ENCODE results near the gene PDCD4. TPM values are rescaled to one million over a fixed set of nuclear protein-coding genes. Genes with fewer than 3 reads are reported as not detected.

The PDCD4 gene
- total and polyA plus RNA-seq, 2 of the 8 experiments (the other 6 are each of a cell fraction or from before 2014, with no cell fraction given), result 3.3 to 26.8 TPM

DNA sequence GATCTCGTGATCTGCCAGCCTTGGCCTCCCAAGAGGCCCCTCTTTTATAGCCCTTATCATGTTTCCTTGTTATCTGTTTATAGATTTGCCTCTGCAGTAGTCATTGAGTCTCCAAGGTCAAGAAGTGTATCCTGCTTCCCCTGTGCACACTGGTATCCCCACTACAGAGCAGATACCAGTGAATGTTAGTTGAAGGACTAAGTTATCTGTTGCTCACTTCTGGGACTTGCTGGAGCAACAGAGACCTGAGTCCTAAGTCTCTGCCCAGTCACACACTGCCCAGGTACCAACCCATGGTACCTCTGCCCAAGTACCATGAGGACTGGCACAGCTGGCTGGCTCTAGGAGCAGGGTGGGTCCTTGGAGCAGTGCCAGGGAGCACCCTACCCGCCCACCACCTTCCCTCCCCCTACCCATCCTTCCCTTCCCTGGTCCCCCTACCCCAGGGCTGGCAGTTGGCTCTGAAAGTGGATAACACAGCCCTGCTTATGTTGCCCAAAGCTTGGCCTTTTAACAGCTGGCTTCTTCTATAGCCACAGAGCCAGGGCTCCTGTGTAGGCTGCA, 26.5 kb upstream of the PDCD4 start:
- Histone ChIP-seq H2BK15ac (ENCODE audit: low read length) (no peak overlapping the region), H4K91ac (replicated peaks; ENCODE audit: insufficient read length, low read length) (no peak overlapping the region), H4K8ac (ENCODE audit: extremely low read depth, insufficient read depth, low read length) (no peak overlapping the region), H3K4ac (replicated peaks; ENCODE audit: insufficient read length, low read depth, low read length) (no peak overlapping the region), H3K23me2 (ENCODE audit: low read depth, low read length) (no peaks in the 10 kb centered on the region), H3K36me3 (ENCODE audit: control insufficient read depth in 2 of 4, insufficient read depth in 4 of 4, low read length in 3 of 4) (no peaks in the 10 kb centered on the region), H3K4me3 (ENCODE audit: extremely low read depth in 1 of 4, insufficient read depth in 2 of 4, low read depth in 3 of 4, low read length in 4 of 4) (no peak overlapping the region), H3K27me3 (replicated peaks in 1 of 4; ENCODE audit: control insufficient read depth in 3 of 4, extremely low read depth in 1 of 4, insufficient read depth in 3 of 4, low read length in 3 of 4) (no peaks in the 10 kb centered on the region), H3K9me3 (ENCODE audit: insufficient read depth in 2 of 2, low read depth in 1 of 2, low read length in 1 of 2) (no peaks in the 10 kb centered on the region), H2BK12ac (ENCODE audit: low read depth, low read length) (no peak overlapping the region), H2BK5ac (ENCODE audit: low read depth, low read length) (no peak overlapping the region), H3K79me2 (ENCODE audit: control insufficient read depth in 1 of 2, insufficient read depth in 2 of 2, low read length in 2 of 2) (no peaks in the 10 kb centered on the region), H3K23ac (ENCODE audit: insufficient read length) (no peak overlapping the region), H3K4me2 (ENCODE audit: insufficient read depth in 1 of 2, low read depth in 2 of 2, low read length in 2 of 2) (no peak overlapping the region), H3K18ac (ENCODE audit: extremely low read depth, low read length) (no peak overlapping the region), H4K5ac (ENCODE audit: insufficient read length, low read depth, low read length) (no peak overlapping the region), H2BK120ac (replicated peaks; ENCODE audit: low read depth, low read length) (no peak overlapping the region), H3K27ac (ENCODE audit: low read depth, low read length) (no peak overlapping the region), H4K20me1 (replicated peaks in 1 of 2; ENCODE audit: control insufficient read depth in 1 of 2, insufficient read depth in 2 of 2, low read length in 2 of 2) (no peaks in the 10 kb centered on the region), H3K79me1 (ENCODE audit: low read depth, low read length) (no peaks in the 10 kb centered on the region), H3K56ac (replicated peaks; ENCODE audit: insufficient read length, low read depth, low read length) (no peak overlapping the region), H2AK5ac (ENCODE audit: low read depth, low read length) (no peak overlapping the region), H3K14ac (ENCODE audit: insufficient read length) (no peak overlapping the region), H2AFZ (ENCODE audit: low read length) (no peak overlapping the region), H3K4me1 (replicated peaks in 1 of 4; ENCODE audit: control insufficient read depth in 3 of 4, insufficient read depth in 4 of 4, low read length in 3 of 4) (no peaks in the 10 kb centered on the region; a peak in 1 of 7 replicates), H2BK20ac (ENCODE audit: low read length) (no peak overlapping the region), H3K9ac (replicated peaks in 1 of 4; ENCODE audit: extremely low read depth in 1 of 4, low read depth in 3 of 4, low read length in 3 of 4) (no peak overlapping the region)
- ChIA-PET POLR2A (ENCODE audit: partially characterized antibody) (interaction anchor here (0.7 to 1.0 kb wide), 2 partner anchors 9 to 27 kb away, joined by 3 read pairs; no protein-coding TSS in a partner anchor), CTCF (ENCODE audit: partially characterized antibody) (interaction anchor here (0.8 to 2.1 kb wide), 5 partner anchors 9 to 48 kb away, joined by 3 to 10 read pairs (median 7); no protein-coding TSS in a partner anchor)
- 83% methylated on average over 2 of the region's 2 CpGs; no CpG with 5 or more reads in 1 of the 2 experiments for WGBS, 2 experiments (ENCODE audit: extremely low coverage in 1 of 2, insufficient coverage in 1 of 2, insufficient read length in 1 of 2, insufficient replicate concordance in 2 of 2, low coverage in 1 of 2, low lambda C conversion rate in 2 of 2, missing lambda C conversion rate in 1 of 2)
- FAIRE-seq (no peak), DNase-seq (ENCODE audit: low read depth in 1 of 2, low spot score in 2 of 2) (no peak)
- TF ChIP-seq CEBPB (IDR thresholded peaks at IDR 0.05; ENCODE audit: low read depth, low read length) (no peak), JUN (IDR thresholded peaks at IDR 0.05; ENCODE audit: low read depth, low read length) (no peak), SIX5 (IDR thresholded peaks at IDR 0.05; ENCODE audit: low read depth, low read length) (no peak), TCF12 (IDR thresholded peaks at IDR 0.05; ENCODE audit: low read depth, low read length) (no peak), POU5F1 (IDR thresholded peaks at IDR 0.05; ENCODE audit: low read depth, low read length) (no peak), CREB1 (IDR thresholded peaks at IDR 0.05) (no peak), KDM5A (IDR thresholded peaks at IDR 0.05; ENCODE audit: low read length) (no peak), CHD2 (IDR thresholded peaks at IDR 0.05; ENCODE audit: low read length) (no peak), HDAC2 (IDR thresholded peaks at IDR 0.05; ENCODE audit: borderline replicate concordance in 1 of 2, low read depth in 2 of 2, low read length in 2 of 2) (no peak), EZH2 (IDR thresholded peaks at IDR 0.05; ENCODE audit: low read depth, low read length, severe bottlenecking) (no peak), EP300 (IDR thresholded peaks at IDR 0.05; ENCODE audit: borderline replicate concordance in 1 of 2, low read depth in 2 of 2, low read length in 2 of 2) (no peak), TAF1 (IDR thresholded peaks at IDR 0.05; ENCODE audit: low read depth, low read length) (no peak), POLR2A (IDR thresholded peaks at IDR 0.05; ENCODE audit: control extremely low read depth in 1 of 2, low read depth in 2 of 2, low read length in 2 of 2) (no peak)
- TF ChIP-seq, protein P1, sequence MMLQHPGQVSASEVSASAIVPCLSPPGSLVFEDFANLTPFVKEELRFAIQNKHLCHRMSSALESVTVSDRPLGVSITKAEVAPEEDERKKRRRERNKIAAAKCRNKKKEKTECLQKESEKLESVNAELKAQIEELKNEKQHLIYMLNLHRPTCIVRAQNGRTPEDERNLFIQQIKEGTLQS (IDR thresholded peaks at IDR 0.05; ENCODE audit: insufficient read depth, low read depth, low read length), result no peak
